Lower leg skin (tissue), 3 donors: ENCODE measurements around the gene NUDT17.

Experiments
- POLR2A ChIP-seq, 2 donors: fragments of 450-650 bp; IDR thresholded peaks; one replicate each; pipeline ENCODE4 v1.6.1; 2016 to 2017; ENCODE audit warnings: antibody characterized with exemption in 2 of 2, mild to moderate bottlenecking in 1 of 2, moderate library complexity in 1 of 2
- TF ChIP-seq, protein P1 (sequence below), 3 donors: fragments of 450-650 bp; IDR thresholded peaks; one replicate each; pipeline ENCODE4 v1.5.1; 2016; ENCODE audit warnings: antibody characterized with exemption in 3 of 3, mild to moderate bottlenecking in 3 of 3, moderate library complexity in 2 of 3

DNA sequence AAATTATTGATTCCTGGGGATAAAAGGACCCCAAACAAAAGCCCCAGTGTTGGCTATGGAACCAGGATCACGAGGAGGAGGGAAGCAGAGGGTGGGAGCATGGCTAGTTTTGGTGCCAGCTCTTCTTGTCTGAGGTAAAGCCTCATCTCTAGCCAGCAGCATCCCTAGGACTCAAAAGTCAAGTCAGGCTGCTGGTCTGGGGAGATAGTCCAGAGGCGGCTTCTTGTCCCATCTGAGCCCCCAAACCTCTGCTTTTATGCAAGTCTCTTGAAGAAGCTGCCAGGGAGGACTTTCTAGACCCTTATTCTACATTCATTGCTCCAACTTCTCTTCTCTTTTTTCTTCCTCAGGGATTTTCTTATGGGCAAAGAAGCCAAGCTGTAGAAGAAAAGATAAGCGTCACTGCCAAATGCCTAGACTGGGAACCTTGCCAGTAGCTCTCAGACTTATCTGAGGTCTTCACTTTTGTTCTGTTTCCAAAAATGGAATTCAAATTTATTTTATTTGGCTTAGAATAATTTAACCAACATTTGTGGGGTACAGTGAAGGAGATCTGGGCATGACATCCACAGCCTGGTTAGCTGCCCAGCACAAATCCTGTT is 47.2 kb downstream of the NUDT17 start:
- TF ChIP-seq, protein P1, sequence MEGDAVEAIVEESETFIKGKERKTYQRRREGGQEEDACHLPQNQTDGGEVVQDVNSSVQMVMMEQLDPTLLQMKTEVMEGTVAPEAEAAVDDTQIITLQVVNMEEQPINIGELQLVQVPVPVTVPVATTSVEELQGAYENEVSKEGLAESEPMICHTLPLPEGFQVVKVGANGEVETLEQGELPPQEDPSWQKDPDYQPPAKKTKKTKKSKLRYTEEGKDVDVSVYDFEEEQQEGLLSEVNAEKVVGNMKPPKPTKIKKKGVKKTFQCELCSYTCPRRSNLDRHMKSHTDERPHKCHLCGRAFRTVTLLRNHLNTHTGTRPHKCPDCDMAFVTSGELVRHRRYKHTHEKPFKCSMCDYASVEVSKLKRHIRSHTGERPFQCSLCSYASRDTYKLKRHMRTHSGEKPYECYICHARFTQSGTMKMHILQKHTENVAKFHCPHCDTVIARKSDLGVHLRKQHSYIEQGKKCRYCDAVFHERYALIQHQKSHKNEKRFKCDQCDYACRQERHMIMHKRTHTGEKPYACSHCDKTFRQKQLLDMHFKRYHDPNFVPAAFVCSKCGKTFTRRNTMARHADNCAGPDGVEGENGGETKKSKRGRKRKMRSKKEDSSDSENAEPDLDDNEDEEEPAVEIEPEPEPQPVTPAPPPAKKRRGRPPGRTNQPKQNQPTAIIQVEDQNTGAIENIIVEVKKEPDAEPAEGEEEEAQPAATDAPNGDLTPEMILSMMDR (IDR thresholded peaks at IDR 0.05): no peak
- no peak for TF ChIP-seq POLR2A (IDR thresholded peaks at IDR 0.05)
